KBM-7 (cell line): ENCODE measurements around the gene TUBA1B.

Experiments used
- DNase-seq: peaks from one replicate; pipeline ENCODE4 v3.0.0-alpha.2; 2015
- in situ Hi-C: fragments of 300-500 bp; cut with MboI; formaldehyde crosslinking; loops from 2 replicates; pipeline ENCODE4 v1.14.3; 2020; ENCODE audit warnings: low sequenced_read_pairs, low pct_unique_long_range_greater_than_20kb, mixed read lengths

The TUBA1B gene

DNA sequence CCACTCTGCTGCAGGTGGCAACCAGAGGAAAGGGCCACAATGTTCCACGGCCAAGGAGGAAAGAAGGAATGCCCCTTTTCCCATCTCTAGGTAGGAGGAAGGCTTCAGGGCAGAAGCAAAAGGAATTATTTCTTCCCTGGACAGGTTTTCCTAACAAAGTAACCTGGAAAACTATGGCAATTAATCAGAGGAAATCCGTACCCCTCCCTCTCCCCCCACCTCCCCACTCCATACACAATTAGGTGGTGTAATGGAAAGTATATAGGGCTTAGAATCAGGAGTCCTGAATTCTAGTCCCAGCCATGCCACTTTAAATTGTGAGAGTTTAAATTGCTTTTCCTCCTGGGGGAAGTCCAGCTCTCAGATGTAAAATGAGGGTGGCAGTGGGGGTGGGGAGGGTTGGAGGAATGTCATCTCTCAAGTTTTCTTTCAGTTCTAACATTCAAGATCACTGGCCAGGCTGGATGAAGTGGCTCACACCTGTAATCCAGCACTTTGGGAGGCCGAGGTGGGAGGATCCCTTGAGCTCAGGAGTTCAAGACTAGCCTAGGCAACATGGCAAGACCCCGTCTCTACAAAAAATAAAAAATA lies 38.3 kb downstream of the TUBA1B start:
- DNase-seq: no peak
- in situ Hi-C loops: no loop called here

DNA sequence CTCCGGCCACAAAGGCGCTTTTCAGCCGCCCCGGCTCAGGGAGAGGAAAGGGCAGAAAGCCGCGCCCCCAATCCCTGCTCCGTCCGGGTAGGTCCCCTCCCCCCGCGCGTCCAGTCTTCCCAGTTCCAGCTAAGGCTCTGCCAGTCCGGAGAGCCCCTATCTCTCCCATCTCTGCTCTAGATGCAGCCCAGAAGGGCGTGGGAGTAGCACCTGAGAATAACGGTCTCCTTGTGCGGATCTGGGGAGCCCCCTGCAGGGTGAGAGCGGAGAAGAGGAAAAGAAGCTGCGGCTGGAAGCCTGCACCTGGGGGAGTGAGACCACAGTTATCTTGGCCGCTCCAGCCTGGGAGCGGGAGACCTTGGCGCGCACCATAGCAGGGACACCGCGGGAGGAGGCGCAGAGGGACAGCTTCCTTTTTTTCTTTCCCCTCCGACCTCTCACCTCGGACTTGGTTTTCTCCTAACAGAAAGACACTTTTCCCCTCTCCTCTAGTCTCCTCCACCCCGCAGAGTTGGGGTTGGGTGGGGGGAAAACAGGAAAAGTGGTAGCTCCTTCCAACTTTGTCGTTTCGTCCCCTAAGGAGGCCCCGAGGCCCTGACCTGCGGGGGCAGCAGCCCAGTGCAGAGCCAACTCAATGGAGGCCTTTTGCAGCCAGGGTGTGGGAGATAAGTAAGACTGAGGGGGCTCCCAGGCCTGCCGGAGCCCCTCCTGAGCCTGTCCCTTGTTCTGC lies 38.9 kb downstream of the TUBA1B start:
- in situ Hi-C loops: no loop called here
- DNase-seq: peak; percentile 92

DNA sequence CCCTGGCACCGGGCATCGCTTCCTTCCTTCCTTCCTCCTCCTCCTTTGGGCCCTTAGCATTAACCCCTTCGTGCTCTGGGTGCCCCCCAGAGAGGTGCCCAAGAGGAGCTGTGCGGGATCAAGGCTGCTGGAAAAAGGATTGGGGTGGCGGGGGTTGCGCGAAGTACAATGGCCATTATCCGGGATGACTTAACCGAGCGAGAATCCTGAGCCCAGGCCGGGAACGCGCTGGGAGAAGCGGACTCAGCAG lies 39.4 kb downstream of the TUBA1B start:
- DNase-seq: no peak
- in situ Hi-C loops: no loop called here

DNA sequence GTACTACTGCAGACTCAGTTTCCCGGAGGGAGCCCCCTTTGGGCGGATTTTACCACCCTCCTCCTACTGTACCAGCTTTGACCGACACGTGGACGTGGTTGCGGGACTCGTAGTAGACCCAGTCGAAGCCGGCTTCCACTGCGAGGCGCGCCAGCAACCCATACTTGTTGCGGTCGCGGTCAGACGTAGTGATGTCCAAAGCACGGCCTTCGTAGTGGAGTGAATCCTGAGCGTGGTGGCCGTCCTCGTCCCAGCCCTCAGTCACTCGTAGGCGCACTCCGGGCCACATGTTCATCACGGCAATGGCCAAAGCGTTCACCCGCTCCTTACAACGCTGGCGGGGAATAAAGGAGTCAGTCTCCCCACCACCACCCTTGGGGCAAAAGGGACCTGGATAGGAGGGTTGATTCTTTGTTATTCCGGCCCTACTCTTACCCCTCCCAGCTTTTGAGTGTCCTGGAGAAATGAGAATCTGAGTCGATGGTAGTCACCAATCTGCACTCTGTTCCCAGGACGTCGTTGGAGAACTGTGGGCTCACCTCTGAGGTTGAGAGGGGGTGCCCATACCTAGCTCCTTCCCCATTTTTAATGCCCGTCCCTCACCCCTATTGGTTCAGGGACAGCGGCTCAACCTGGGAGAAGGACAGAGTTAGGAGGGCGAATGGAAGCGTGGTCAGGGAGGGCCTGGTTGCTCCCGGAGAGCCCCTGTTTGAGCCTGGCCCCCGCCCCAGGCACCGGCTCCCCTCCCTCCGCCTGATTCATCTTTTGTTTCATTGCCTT lies 39.9 kb downstream of the TUBA1B start:
- in situ Hi-C loops: no loop called here
- no peak for DNase-seq

DNA sequence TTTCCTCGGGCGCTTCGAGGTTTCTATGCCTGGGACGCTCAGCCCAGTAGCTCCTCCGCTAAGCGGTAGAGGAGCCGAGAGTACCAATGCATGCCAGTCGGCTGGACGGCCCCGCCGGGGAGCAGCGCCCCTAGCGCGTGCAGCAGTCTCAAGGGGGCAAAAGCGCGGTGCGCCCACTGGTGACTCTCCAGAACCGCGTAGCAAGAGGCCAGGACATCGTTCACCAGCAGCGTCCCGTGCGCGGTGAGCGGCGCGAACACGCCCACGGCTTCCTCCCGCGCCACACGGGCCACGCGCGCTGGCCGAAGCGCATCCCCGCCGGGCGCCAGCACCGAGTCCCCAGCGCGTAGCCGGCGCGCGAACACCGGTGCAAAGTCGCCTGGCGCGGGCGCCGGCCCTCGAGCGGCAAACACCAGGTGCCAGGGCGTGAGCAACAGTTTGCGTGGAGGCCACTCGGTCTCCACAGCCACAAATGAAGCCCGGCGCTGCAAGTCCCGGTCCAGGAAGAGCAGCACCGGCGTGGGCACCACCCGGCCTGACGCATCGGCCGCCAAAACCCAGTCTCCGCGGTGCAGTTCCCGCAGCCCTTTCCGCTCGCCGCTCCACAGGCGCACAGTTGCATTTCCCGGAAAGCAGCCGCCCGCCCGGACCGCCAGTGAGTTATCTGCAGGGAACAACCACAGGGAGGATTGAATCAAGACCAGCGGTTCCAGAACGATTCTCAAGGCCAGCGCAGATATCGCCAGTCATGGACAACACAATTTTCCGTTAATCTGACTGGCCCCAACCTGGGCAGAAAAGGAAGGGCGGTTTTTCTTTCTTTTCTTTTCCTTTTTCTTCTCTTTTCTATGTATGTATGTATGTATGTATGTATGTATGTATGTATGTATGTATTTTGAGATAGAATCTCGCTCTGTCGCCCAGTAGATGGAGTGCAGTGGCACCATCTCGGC lies 41.1 kb downstream of the TUBA1B start:
- in situ Hi-C loops: no loop called here
- DNase-seq: peak; percentile 53

DNA sequence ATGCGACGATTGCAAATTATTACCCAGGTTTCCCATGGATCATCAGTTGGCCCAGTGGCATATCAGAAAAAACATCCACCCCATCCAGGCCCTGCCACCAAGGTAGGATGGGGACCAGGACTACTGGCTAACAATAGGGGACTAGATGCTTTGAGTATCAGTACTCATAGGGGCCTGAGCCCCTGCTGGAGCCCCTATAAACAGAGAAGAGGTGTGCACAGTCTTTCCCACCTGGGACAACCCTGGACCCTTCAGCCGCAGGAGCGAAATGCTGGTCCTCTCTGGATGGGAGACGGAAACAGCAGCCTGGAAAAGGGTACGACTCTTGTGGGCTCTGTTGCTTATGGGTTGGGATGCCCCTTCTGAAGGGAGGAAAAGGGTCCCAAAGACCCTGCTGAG lies 42.3 kb downstream of the TUBA1B start:
- no peak for DNase-seq
- in situ Hi-C loops: no loop called here

DNA sequence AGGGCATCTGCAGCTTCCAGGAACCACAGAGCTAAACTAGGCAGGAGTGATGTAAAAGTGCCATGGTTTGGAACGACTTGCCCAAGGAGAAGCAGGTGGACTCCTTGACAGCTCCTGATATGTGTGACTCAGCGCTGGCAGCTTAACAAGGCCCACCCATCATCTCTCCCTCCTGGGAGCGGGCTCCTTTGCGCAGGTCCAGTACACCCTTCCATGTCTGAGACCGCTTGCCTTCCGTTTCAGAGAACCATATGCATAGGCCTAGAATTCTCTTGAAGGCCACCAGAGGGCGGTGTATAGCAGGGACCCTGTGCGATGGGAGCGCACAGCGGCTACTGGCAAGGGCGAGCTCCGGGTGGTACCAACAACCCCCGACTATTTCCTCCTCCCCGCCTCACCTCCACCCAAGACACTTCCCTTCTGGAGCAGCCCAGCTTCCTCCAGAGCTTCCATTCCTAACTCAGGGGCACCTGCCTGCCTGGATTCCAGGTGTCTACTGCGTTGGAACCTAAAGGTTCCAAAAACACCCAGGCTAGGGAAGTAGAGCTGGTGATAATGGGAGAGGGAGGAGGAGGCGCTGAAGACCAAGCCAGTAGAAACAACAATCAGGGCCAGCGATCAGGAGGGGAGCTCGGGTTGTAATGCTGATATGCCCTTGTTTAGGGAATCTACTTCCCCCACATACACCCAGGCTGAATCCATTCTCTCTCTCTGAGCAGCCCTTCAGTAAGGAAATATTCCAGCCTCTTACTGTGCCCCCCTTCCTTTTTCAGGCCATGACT lies 42.9 kb downstream of the TUBA1B start:
- in situ Hi-C loops: no loop called here
- peak; percentile 86 for DNase-seq

DNA sequence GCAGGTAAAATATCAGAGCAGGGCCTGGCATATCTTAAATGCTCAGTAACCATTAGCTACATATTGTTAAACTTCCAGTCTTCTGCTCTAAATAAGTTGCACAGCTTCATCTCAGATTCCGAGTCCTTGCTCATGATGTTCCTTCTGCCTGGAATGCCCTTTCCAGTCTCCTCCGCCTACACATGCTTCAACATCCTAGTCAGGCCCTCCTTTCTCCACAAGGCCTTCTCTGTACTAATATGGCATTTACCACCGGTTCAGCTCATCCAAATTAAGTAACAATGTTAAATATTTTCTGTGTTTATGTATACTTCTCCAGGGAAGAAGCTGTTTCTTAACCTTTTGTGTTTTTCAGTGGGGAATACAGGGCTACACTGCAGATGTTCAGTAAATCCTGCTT lies 45.1 kb downstream of the TUBA1B start:
- DNase-seq: no peak
- in situ Hi-C loops: no loop called here

DNA sequence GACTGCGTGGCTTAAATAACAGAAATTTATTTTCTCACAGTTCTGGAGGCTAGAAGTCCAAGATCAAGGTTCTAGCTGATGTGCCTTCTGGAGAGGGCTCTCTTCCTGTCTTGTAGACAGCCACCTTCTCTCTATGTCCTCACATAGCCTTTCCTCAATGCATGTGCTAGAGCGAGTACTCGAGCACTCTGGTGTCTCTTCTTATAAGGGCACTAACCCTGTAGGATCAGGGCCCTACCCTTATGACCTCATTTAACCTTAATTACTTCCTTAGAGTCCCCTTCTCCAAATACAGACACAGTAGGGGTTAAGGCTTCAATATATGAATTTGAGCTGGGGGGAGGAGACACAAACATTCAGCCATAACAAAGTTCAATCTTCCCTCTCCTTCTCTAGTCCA lies 46.8 kb downstream of the TUBA1B start:
- in situ Hi-C loops: no loop called here
- DNase-seq: peak; percentile 28

DNA sequence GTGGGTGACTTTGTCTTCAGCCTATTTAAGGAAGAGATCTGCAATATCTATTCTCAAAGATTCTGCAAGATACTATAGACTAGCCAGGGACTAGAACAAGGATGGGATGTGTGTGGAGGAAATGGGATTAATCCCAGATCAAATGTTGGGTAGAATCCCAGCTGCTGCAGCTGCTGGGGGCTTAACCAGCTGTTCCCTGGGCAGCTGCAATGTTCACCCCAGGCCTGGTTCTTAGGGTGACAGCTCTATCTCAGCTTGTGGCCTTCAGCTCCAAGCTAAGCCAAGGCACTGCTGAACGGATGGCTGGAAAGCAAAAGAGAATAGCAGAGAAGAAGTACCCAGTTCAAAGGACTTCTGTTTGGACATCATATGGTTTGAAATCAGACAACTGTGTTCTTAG lies 51.4 kb downstream of the TUBA1B start:
- DNase-seq: no peak
- in situ Hi-C loops: no loop called here
